Measurements from ENCODE around the gene PLEKHO2. TPM values are rescaled to one million over a fixed set of nuclear protein-coding genes. Genes with fewer than 3 reads are reported as not detected.

Gene PLEKHO2
- total and polyA plus RNA-seq, 7 donors = 1.9 to 6.7 (median 5.2) TPM

GRCh38 chr15:64865126-64865997 is 23.6 kb downstream of the PLEKHO2 start:
- ATAC-seq = peak in 1 of 4 donors; percentile 11
- peaks cover 0 to 21% of the 10 kb centered on the region in 2 donors for H3K36me3 ChIP-seq (ENCODE audit: insufficient read depth in 1 of 2, low read depth in 1 of 2)
- intact Hi-C loops (cut with DNase I) = no loop called here
- DNase-seq = no peak
- TF ChIP-seq CTCF (IDR thresholded peaks at IDR 0.05) = no peak
- H3K27me3 ChIP-seq (ENCODE audit: insufficient read depth in 3 of 3, low read length in 2 of 3) = no peaks in the 10 kb centered on the region
- no peak overlapping the region for H3K27ac ChIP-seq
- no peaks in the 10 kb centered on the region for H3K4me1 ChIP-seq
- WGBS, 3 donors = 68 to 76% (median 74%) methylated on average over 12 of the region's 12 CpGs
- H3K4me3 ChIP-seq = no peak overlapping the region
- H3K9me3 ChIP-seq = no peaks in the 10 kb centered on the region

GRCh38 chr15:64865998-64866520 is 24.3 kb downstream of the PLEKHO2 start:
- Histone ChIP-seq H3K4me3 (no peak overlapping the region), H3K36me3 (ENCODE audit: insufficient read depth in 1 of 2, low read depth in 1 of 2) (peaks cover 0 to 18% of the 10 kb centered on the region in 2 donors), H3K9me3 (no peaks in the 10 kb centered on the region), H3K4me1 (no peaks in the 10 kb centered on the region), H3K27me3 (ENCODE audit: insufficient read depth in 3 of 3, low read length in 2 of 3) (no peaks in the 10 kb centered on the region), H3K27ac (no peak overlapping the region)
- DNase-seq = no peak
- intact Hi-C loops (cut with DNase I) = no loop called here
- ATAC-seq = peak in 2 of 4 donors; percentile 30 to 53
- TF ChIP-seq CTCF (IDR thresholded peaks at IDR 0.05) = no peak
- WGBS, 3 donors = 46 to 63% (median 49%) methylated on average over 6 of the region's 6 CpGs

GRCh38 chr15:64869501-64869900 is 27.8 kb downstream of the PLEKHO2 start:
- DNase-seq (no peak), ATAC-seq (no peak)
- Histone ChIP-seq H3K4me3 (no peak overlapping the region), H3K27me3 (ENCODE audit: insufficient read depth in 3 of 3, low read length in 2 of 3) (no peaks in the 10 kb centered on the region), H3K4me1 (no peaks in the 10 kb centered on the region), H3K9me3 (no peaks in the 10 kb centered on the region), H3K27ac (no peak overlapping the region), H3K36me3 (ENCODE audit: insufficient read depth in 1 of 2, low read depth in 1 of 2) (peaks cover 0 to 10% of the 10 kb centered on the region in 2 donors)
- intact Hi-C loops (cut with DNase I) = no loop called here
- TF ChIP-seq CTCF (IDR thresholded peaks at IDR 0.05) = no peak

GRCh38 chr15:64870353-64870752 is 28.6 kb downstream of the PLEKHO2 start:
- H3K27me3 ChIP-seq (ENCODE audit: insufficient read depth in 3 of 3, low read length in 2 of 3) = no peaks in the 10 kb centered on the region
- no peaks in the 10 kb centered on the region for H3K9me3 ChIP-seq
- ATAC-seq (no peak), DNase-seq (no peak)
- H3K36me3 ChIP-seq (ENCODE audit: insufficient read depth in 1 of 2, low read depth in 1 of 2) = peaks cover 0 to 4% of the 10 kb centered on the region in 2 donors
- intact Hi-C loops (cut with DNase I) = no loop called here
- no peak overlapping the region for H3K27ac ChIP-seq
- WGBS, 3 donors = 72 to 80% (median 72%) methylated on average over 9 of the region's 9 CpGs
- H3K4me3 ChIP-seq = no peak overlapping the region
- no peaks in the 10 kb centered on the region for H3K4me1 ChIP-seq
- no peak for TF ChIP-seq CTCF (IDR thresholded peaks at IDR 0.05)
